Esophagus mucosa (tissue), 1 donor: ENCODE results near the gene MUC6. TPM values are rescaled to one million over a fixed set of nuclear protein-coding genes. Genes with fewer than 3 reads are reported as not detected.

Experiments used
- ATAC-seq: fragments of 200-7000 bp; cut with Tn5 transposase; one replicate; pipeline ENCODE4 v1.9.1; 2020
- total RNA-seq: library from RNA; stranded (reverse); gene quantifications from one replicate; pipeline ENCODE4 v1.2.4, GENCODE V29; 2023
- donor health status: DM: yes; HTN: yes; CAD: no.

The MUC6 gene
- total RNA-seq, 1 donor from 2014 or later = not detected

DNA sequence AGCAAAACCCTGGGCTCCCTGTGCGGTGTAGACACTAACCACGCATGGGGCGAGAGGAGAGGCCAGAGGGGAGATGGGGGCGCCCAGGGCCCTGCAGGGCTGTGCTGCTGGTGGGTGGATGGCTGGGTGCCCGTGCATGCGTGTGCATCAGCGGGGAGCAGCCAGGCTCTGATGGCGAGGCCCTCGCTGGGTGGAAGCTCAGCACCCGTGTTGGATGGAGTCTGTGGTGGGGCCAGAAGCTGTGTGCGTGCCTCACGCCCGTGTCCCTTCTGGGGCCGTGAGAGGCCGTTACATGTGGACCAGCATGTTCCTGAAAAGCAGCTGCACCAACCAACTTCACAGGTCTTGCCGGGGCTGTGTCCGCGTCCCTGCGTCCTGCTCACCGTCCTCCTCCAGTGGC, 33.4 kb downstream of the MUC6 start:
- no peak for ATAC-seq

DNA sequence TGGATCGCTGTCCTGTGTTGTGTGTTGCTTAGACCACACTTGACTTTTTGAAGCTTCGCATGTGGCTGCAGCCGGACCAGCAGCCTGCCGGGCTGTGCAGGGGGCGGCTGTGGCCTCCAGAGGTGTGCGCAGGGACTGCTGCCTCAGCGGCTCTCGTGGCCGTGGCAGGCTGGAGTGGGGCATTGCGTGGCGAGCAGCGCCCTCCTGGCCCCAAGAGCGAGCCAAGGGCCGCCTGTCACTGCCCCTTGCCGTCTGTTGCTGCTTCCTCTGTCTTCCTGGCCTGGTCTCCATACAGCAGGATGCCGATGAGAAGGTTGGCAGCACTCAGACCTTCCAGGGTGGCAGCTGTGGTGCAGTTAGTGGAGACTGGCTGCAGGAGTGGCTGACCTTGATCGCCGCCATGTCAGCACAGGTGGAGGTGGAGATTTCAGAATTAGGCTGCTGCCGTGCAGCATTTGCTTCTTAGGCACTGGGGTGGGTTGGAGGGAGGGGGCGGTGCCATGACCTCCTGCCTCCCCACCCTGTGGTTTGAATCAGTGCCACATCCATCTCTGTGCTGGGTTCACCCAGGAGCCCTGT, 34.0 kb downstream of the MUC6 start:
- no peak for ATAC-seq

DNA sequence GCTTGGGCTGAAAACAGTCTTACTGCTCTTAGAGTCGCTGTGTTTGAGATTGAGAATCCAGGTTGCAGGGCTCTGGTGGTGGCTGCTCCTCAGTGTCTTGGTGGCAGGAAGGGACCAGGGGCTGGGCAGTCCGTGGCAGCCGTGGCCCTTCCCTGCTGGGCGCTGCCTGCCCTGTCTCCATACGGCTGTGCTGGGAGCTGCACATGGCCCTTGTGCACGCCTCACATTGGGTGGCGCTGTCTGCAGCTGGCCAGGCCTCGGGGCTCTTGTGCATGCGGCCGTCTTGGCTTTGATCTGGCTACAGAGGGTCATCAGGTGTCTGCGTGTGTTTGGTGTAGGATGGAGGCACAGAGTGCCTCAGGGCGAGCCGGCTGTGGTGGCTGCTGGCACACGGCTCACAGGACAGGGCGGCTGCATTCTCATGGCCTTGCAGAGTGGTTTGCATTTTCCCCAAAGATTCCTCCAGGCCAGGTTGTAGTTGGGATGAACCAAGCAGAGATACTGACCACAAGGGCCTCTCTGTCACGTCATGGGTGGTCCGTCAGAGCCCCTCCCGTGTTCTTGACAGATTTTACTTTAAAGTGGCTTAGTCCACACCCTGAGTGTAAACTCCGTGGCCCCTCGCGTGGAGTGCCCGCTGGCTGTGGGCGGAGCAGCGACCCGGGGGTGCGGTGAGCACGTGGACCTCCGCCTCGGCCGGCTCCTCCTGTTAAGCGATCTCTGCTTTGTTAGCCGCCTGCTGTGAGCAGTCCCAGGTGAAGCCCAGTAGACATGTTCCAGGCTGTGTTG, 34.7 kb downstream of the MUC6 start:
- no peak for ATAC-seq

DNA sequence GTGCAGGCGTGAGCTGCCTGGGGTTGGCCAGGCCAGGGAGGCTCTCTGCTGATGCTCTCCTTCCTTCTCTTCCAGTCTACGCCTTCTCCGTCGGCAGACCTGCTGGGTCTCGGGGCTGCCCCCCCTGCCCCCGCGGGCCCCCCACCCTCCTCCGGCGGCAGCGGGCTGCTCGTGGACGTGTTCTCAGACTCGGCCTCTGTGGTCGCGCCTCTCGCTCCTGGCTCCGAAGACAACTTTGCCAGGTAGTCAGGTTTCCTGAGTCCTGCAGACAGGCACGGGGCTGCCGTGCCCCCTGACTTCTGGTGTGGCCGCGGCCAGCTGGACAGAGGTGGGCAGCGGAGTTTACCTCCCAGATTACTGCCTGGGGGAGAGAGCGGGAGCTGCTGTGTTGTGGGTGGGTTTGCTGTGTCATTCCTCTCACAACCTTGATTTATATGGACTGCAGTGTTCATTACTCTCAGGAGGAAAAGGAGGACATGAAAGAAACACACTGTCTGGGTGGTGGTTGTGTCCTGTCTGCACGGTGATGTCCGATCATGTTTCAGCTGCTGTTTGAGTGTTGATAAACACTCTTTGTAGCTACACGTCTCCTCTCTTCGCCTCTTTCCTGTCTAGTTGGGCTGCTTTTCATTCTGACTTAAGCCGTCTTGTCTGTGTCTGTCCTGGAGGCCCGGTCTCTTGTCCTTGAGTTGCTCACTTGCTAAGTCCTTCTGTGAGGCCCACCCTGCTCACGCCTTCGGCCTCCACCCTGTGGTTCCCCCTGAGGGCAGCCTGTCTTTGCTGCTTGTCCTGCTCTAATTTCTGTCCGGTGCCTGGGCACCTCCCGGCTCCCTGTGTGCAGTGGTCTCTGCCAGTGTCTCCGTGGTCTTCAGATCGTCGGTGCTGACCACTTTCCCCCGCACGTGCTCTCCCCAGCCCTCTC, 35.9 kb downstream of the MUC6 start:
- no peak for ATAC-seq

DNA sequence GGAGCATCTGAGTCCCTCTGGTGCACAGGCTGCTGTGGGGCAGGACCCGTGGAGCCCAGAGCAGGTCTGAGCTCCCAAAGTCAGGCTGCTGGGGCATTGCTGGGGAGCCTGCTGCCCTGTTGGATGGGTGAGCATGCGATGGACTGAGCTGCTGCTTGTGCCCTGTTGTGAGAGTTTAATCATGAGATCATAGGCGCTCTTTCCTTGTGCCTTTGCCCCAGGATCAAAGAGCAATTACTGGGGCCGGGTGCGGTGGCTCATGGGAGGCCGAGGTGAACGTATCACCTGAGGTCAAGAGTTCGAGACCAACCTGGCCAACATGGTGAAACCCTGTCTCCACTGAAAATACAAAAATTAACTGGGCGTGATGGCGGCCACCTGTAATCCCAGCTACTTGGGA, 37.5 kb downstream of the MUC6 start:
- ATAC-seq = no peak

DNA sequence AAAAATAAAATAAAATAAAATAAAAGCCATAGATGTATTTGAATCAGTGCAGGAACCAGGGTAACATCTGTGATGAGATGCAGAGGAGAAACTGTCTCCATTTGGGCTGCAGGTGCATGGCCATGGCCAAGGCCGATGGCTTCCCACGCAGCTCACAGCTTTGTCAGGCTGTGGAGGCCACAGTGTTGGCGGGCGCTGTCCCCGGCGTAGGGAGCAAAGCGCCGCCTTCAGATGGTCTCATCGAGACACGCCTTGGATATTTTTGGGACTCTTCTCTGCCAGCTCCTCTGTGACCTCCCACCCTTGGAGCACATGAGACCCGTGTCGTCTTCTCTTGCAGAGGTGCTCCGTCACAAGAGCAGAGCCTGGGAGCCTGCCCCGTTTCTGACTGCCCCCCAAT, 38.6 kb downstream of the MUC6 start:
- ATAC-seq = no peak

DNA sequence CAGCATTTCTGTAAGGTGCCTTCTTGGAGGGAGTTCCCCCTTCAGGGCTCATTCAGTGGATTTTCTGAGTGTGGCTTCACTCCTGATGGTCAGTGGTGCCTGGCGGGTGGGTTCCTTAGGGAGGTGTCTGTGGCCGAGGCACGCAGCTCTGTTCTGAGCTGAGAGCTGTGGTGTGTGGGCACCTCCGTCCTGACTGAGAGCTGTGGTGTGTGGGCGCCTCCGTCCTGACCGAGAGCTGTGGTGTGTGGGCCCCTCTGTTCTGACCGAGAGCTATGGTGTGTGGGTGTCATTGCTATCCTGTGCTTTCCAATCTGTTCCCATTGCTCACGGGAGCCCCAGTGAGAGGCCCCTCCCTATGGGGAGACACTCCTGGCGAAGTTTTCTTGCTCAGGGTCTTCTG, 39.8 kb downstream of the MUC6 start:
- ATAC-seq = no peak

DNA sequence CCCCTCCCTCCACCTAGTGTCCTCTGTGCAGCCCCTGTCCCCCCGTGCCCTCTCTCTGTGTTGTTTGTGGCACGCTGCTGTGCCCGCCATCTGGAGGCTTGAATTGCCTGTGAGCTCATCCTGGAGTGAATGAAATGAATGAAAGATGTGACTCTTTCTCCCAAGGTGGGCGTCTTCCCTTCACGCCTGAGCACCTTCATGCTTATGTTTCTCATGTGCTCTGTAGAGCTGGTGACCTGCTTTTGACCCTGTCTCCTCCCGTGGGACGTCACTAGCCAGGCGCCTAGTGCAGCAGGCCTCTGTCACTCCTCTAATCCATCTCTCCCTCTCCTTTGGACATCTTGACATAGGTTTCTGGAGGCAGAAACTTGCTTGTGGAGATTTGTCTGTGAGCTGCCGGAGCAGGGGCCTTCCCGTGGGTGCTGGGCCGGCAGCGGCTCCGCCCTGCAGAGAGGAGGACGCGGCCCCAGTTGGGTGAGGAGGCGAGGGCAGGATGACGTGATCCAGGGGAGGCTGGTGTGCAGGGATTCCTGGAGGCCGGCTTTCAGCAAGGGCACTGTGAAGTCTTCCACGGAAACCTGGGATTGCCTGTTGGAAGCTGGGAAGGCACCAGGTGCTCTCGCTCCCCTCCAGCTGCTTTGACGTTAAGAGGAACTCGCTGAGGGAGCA, 40.6 kb downstream of the MUC6 start:
- no peak for ATAC-seq

DNA sequence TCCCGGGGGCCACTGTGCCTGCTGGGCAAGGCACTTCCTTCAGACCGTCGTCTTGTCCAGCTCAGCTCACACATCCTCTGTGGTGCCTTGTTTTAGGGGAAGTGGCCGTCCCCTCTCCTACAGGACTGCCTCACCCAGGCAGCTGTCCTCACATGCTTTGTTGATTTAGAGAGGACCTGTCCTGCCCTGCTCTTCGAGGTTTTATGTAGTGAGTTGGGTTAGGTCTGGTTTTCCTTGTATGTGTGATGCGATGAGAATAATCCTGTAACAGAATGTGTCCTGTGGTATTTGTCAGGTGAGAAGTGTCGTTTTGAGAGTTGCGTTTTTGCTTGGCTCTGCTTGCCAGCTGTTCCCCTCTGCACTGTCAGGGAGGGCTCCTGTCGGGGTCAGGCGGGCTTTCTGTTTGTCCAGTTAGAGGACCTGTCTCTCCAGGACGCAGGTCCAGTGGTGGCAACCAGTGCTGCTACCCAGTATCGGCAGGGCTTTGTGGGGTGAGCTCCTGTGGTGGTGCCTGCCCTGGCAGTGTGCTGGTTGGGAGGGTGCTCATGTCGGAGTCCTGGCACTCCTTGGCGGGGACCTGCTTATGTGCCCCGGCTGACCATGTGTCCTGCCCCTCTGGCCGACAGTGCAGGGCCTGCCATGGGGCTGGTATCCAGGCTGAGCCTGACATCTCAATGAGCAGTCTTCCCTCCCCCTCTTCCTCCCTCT, 41.3 kb downstream of the MUC6 start:
- no peak for ATAC-seq

DNA sequence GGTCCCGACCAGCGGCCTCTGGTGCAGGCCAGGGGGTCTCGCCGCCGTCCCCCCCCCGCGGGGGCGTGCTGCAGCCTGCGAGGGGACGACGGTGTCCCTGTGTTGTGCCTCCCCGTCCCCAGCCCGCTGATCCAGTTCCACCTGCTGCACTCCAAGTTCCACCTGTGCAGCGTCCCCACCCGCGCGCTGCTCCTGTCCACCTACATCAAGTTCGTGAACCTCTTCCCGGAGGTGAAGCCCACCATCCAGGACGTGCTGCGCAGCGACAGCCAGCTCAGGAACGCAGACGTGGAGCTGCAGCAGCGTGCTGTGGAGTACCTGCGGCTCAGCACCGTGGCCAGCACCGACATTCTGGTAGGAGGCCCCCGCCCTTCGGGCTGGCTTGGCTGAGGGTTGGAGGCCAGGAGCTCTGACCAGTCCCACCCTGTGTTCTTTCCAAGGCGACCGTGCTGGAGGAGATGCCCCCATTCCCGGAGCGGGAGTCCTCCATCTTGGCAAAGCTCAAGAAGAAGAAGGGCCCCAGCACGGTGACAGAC, 42.8 kb downstream of the MUC6 start:
- ATAC-seq = no peak

DNA sequence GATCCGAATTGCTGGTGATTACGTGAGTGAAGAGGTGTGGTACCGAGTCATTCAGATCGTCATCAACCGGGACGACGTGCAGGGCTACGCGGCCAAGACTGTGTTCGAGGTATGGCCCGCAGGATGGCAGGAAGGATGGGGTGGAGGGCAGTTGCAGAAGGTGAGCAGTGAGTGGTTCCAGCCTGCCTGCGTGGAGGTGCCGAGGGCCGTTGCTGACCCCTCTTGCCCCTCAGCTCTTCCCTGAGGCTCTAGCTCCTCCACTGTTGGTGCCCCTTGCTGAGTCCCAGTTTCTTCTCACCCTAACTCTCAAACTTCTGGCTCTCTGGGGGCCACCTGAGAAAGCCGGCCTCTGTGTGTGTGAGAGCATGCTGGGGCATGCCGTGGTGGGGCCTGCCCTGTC, 43.9 kb downstream of the MUC6 start:
- ATAC-seq = no peak

DNA sequence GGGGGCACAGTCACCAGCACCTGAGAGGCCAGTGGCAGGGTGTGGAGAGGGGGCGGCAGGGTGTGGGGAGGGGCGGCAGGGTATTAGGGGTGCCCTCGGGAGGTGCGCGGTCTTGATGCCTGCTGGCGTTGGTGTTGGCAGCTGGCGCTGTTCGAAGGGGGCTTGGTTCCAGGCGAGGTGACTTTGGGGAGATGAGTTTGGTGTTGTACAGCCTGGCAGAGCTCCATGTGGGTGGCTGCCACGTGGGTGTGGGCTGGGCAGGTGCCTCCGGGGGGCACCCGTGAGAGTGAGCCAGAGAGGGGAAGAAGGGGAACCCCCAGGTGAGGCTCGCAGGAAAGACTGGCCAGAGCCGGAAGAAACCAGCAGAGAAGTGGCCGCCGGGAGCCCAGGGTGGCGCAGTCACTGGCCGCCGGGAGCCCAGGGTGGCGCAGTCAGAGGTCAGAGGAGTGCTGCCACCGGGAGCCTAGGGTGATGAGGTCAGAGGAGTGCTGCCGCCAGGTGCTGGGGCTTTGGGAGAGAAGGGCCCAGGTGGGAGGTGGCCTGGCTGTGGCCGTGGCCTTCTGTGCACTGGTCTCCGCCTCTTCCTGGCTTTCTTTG, 44.7 kb downstream of the MUC6 start:
- ATAC-seq = no peak

DNA sequence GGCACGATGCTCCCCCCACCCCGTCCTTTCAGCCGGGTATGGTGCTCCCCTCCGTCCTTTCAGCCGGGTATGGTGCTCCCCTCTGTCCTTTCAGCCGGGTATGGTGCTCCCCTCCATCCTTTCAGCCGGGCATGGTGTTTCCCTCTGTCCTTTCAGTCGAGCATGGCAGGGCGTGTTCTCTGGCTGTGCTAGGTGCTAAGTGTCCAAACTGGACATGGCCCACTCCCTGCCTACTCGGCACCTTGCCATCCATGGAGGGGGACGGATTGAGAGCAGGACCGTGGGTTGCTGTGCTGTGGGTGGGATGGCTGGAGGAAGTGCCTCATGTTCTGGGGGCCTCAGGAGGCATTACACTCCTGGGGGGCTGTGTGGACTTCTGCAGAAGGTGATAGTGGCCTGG, 45.5 kb downstream of the MUC6 start:
- ATAC-seq = no peak

DNA sequence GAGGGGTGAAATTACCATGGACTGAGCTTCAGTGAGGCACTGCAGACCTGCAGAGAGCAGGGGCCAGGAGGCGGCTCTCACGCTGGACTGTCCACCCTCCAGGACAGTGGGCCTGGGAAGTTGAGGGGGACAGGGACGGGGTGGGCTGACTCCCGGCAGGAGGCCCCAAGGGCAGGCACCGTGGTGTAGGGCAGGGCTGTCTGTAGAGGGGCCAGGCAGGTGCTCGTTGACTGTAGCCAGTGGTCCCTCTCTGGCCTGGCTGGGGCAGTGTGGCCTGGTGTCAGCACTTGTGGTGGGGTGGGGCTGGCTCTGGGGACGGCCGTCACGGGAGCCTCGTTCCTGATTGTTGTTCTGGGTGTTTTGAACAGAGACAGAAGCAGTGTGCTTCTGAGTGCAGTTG, 46.4 kb downstream of the MUC6 start:
- ATAC-seq = no peak

DNA sequence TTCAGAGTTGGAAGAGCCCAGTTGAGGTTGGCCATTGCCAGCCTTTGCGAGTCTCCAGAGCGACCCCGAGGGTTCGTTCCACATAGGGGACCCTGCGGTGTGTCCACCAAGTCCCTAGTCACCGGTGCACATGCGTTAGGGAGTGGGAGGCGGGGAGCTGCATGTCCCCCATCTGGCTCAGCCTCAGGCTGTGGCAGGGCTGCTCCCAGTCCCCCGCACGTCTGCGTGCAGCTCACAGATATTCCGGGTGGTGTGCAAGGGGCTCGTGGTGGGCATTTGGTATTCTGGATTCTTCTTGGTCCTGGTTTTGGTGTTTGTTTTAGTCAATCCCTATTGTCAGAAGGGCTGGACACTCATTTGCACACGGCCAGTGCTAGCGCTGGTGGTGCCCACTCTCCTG, 48.8 kb downstream of the MUC6 start:
- ATAC-seq = no peak

DNA sequence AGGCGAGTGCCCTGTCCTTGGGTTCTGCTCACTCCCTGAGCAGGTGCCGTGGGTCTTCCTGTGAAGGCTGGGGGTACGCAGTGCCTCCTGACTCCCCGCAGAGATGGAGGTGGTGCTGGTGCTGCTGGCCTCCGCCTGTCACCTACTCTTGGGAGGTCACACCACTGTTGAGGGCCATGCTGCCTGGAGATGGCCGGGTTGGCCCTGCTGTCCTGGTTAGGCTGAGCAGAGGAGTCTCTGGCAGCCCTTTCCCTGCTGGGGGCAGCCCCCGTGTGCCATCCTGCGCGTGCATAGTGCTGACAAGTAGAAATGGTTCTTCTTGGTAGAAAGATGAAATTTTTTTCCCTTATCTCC, 49.6 kb downstream of the MUC6 start:
- ATAC-seq = no peak

DNA sequence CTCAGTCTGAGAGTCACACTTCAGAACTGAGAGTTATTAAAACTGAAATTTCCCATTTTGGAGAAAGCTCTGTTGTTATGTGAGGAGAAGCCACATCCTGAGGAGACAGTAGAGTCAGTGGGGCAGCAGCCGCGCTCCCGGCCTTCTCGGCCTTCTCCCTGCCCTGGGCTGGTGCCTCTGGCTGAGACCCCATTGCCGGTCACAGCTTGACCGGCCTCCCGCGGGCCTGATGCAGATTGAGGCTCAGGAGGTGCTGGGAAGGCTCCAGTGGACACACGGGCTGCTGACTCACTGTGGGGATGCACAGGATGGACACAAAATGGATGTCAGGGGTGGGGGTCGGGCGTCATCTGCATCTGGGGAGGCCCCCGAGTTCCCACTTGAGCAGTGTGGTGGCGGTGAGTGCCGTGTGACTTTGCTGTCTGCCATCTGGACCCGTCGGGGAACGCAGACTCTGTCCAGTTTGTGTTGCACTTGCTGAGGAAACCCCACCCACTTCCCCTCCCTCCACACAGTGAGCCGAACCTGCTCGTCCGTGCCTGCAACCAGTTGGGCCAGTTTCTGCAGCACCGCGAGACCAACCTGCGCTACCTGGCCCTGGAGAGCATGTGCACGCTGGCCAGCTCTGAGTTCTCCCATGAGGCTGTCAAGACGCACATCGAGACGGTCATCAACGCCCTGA, 50.1 kb downstream of the MUC6 start:
- ATAC-seq = peak; percentile 92

DNA sequence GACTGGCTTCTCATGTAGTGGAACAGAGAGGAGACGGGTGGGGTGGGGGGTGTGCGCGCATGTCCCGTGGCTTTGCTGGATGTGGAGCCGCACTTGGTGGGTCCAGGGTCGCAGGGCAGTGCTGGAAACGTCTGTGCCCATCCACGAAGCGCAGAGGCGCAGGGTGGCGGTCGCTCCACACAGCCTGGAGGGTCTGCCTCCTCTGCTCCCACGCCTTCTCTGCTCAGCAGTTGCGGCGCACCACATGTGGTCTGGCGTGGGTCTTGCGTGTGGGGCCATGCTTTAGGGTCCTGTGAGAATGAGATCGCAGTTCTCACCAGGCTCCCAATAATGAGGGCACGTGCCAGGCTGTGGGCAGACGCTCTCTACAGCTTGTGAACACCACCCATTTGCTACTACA, 50.7 kb downstream of the MUC6 start:
- no peak for ATAC-seq

DNA sequence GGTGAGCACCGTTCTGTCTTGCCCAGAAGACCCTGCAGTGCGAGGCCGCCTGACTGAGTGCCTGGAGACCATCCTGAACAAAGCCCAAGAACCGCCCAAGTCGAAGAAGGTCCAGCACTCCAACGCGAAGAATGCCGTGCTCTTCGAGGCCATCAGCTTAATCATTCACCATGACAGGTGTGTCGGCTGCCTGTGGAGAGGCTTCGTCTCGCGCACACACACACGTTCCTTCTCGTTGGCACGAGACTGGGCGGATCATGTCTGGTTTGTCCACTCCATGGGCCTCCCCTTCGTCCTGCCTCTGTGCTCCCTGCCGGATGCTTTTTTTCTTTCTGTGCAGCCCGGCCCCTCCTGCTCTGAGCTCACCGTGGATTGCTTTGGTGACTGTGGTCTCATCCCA, 51.1 kb downstream of the MUC6 start:
- no peak for ATAC-seq

DNA sequence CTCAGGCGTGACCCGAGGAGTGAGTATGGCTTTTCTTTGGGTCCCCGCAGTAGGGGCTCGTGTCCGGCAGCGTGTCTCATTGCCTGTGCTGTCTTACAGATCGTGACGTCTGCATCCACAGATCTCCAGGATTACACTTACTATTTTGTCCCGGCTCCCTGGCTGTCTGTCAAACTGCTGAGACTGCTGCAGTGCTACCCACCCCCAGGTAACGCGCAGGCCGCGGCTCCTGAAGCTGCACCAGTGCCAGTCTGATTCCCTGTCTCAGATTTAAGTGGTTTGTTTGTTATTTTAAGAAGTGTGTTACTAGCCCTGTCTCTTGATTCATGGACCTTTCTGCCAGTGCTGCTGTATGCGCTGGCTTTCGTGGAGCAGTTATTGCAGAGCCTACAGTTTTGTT, 52.0 kb downstream of the MUC6 start:
- no peak for ATAC-seq

DNA sequence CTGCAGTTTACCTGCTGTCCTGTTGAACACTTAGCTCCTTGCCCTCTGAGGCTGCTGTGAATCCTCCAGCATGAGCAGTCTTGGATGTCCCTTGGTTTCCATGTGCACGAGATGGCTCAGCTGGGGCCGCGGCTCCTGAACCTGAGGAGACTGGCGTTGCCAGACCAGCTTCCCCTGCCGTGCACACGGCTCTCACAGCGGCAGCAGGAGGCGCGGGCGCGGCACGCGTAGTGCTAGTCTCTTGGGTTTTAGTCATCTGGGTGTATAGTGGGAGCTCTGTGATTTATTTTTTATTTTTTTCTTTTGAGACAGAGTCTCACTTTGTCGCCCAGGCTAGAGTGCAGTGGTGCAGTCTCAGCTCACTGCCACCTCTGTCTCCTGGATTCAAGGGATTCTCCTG, 54.8 kb downstream of the MUC6 start:
- no peak for ATAC-seq
